ENCODE measurements around the gene PARD3.

PARD3 gene

GRCh38 chr10:34107626-34108516, 707.2 kb downstream of the PARD3 start:
- DNase-seq (ENCODE audit: low read depth, low spot score): no peak

- DNase-seq (ENCODE audit: low read depth, low spot score): no peak
Measured at GRCh38 chr10:34106356-34106885, 708.7 kb downstream of the PARD3 start.

- no peak for DNase-seq (ENCODE audit: low read depth, low spot score)
Measured at GRCh38 chr10:34104829-34105572, 710.1 kb downstream of the PARD3 start.

GRCh38 chr10:34102893-34103506, 712.1 kb downstream of the PARD3 start:
- no peak for DNase-seq (ENCODE audit: low read depth, low spot score)

GRCh38 chr10:34102237-34102673, 712.8 kb downstream of the PARD3 start:
- DNase-seq (ENCODE audit: low read depth, low spot score): no peak

- no peak for DNase-seq (ENCODE audit: low read depth, low spot score)
Measured at GRCh38 chr10:34101001-34101400, 714.1 kb downstream of the PARD3 start.

- no peak for DNase-seq (ENCODE audit: low read depth, low spot score)
Measured at GRCh38 chr10:34098821-34099567, 716.1 kb downstream of the PARD3 start.

GRCh38 chr10:34097682-34098081, 717.4 kb downstream of the PARD3 start:
- no peak for DNase-seq (ENCODE audit: low read depth, low spot score)

GRCh38 chr10:34094961-34095360, 720.1 kb downstream of the PARD3 start:
- DNase-seq (ENCODE audit: low read depth, low spot score): no peak

- DNase-seq (ENCODE audit: low read depth, low spot score): no peak
Measured at GRCh38 chr10:34094146-34094696, 720.9 kb downstream of the PARD3 start.

- DNase-seq (ENCODE audit: low read depth, low spot score): no peak
Measured at GRCh38 chr10:34092891-34093290, 722.2 kb downstream of the PARD3 start.

- no peak for DNase-seq (ENCODE audit: low read depth, low spot score)
Measured at GRCh38 chr10:34091635-34092195, 723.4 kb downstream of the PARD3 start.

GRCh38 chr10:34089253-34089652, 725.8 kb downstream of the PARD3 start:
- no peak for DNase-seq (ENCODE audit: low read depth, low spot score)

- DNase-seq (ENCODE audit: low read depth, low spot score): no peak
Measured at GRCh38 chr10:34088208-34088794, 726.8 kb downstream of the PARD3 start.

GRCh38 chr10:34087095-34087418, 728.0 kb downstream of the PARD3 start:
- DNase-seq (ENCODE audit: low read depth, low spot score): no peak

GRCh38 chr10:34083567-34083966, 731.5 kb downstream of the PARD3 start:
- DNase-seq (ENCODE audit: low read depth, low spot score): no peak

GRCh38 chr10:34081948-34082347, 733.1 kb downstream of the PARD3 start:
- no peak for DNase-seq (ENCODE audit: low read depth, low spot score)

GRCh38 chr10:34081347-34081743, 733.8 kb downstream of the PARD3 start:
- no peak for DNase-seq (ENCODE audit: low read depth, low spot score)

GRCh38 chr10:34080485-34081346, 734.4 kb downstream of the PARD3 start:
- no peak for DNase-seq (ENCODE audit: low read depth, low spot score)

Data from smooth muscle cell of the brain vasculature (primary cell).